ENCODE measurements around the gene CCNG2. TPM values are rescaled to one million over a fixed set of nuclear protein-coding genes. Genes with fewer than 3 reads are reported as not detected.

The CCNG2 gene
- total RNA-seq, 1 experiment from 2014 or later: 10.6 TPM

- H3K23me2 ChIP-seq (ENCODE audit: insufficient read length, low read depth, low read length, poor library complexity, severe bottlenecking): no peaks in the 10 kb centered on the region
These were observed 22.5 kb downstream of the CCNG2 start for GRCh38 chr4:77179519-77179918.

More at GRCh38 chr4:77179519-77179918, 22.5 kb downstream of the CCNG2 start:
- Histone ChIP-seq H4K8ac (replicated peaks; ENCODE audit: insufficient read length, low read depth, low read length) (no peak overlapping the region), H2BK15ac (ENCODE audit: low read depth, low read length) (no peak overlapping the region), H3K23ac (ENCODE audit: insufficient read length, low read depth, low read length) (no peak overlapping the region), H3K27ac (ENCODE audit: insufficient read length, low read depth, low read length) (no peak overlapping the region), H3K79me1 (ENCODE audit: insufficient read depth, low read depth, low read length, poor library complexity, severe bottlenecking) (no peaks in the 10 kb centered on the region), H3K4me1 (ENCODE audit: insufficient read depth, low read length) (no peaks in the 10 kb centered on the region), H4K20me1 (ENCODE audit: control insufficient read depth, insufficient read depth, insufficient read length) (no peaks in the 10 kb centered on the region), H3K18ac (ENCODE audit: insufficient read length, low read depth, low read length) (no peak overlapping the region), H3K14ac (ENCODE audit: insufficient read depth, low read length) (no peak overlapping the region), H3K4ac (ENCODE audit: low read depth, low read length) (no peak overlapping the region), H3K9me3 (ENCODE audit: control insufficient read depth, low read depth, low read length) (no peaks in the 10 kb centered on the region), H2BK5ac (ENCODE audit: insufficient read length, low read length) (no peak overlapping the region), H2AK5ac (ENCODE audit: insufficient read length, low read length) (no peak overlapping the region), H2BK12ac (ENCODE audit: insufficient read length, low read depth, low read length) (no peak overlapping the region), H2AFZ (ENCODE audit: low read length) (no peak overlapping the region), H2BK20ac (ENCODE audit: low read depth, low read length, poor library complexity, severe bottlenecking) (no peak overlapping the region), H3K56ac (ENCODE audit: insufficient read length, low read depth, low read length) (no peak overlapping the region), H3K9ac (ENCODE audit: extremely low read depth, insufficient read length, low read length) (no peak overlapping the region), H4K91ac (ENCODE audit: insufficient read length, low read depth, low read length) (no peak overlapping the region), H3K4me2 (ENCODE audit: insufficient read depth, insufficient read length, low read length) (no peak overlapping the region), H2BK120ac (ENCODE audit: low read depth, low read length, poor library complexity, severe bottlenecking) (no peak overlapping the region), H3K79me2 (ENCODE audit: insufficient read depth, low read length) (no peaks in the 10 kb centered on the region), H3T11ph (ENCODE audit: low read length) (no peak overlapping the region), H4K5ac (ENCODE audit: insufficient read length, low read depth, low read length) (no peak overlapping the region), H3K27me3 (ENCODE audit: insufficient read depth, low read length) (peaks cover 2% of the 10 kb centered on the region; the same call in 1 of the 2 replicates)
- no peak for DNase-seq
- no peak overlapping the region for H3K4me3 Mint-ChIP-seq
- no peak overlapping the region for H3K27ac Mint-ChIP-seq
- peaks cover 70% of the 10 kb centered on the region for H3K27me3 Mint-ChIP-seq (ENCODE audit: low read depth)
- TF ChIP-seq CTCF (conservative IDR thresholded peaks at IDR 0.05): no peak
- H3K9me3 Mint-ChIP-seq: no peaks in the 10 kb centered on the region
- peaks cover 41 to 51% of the 10 kb centered on the region in 2 experiments for H3K4me1 Mint-ChIP-seq
- no peaks in the 10 kb centered on the region for H3K36me3 Mint-ChIP-seq (ENCODE audit: insufficient read depth in 1 of 3, low read depth in 3 of 3)

All from H9 (cell line).